AG04449 (cell line): Measurements from ENCODE around the gene ERBB4.

Source experiments
- CTCF ChIA-PET: fragments of 350-600 bp; formaldehyde crosslinking; extraction: SDS; loops from one replicate; lab custom pipeline; 2021; ENCODE audit warnings: antibody characterized with exemption; lab: Yijun Ruan, JAX
- POLR2A ChIA-PET: fragments of 400-600, 350-600 bp; formaldehyde crosslinking; extraction: SDS; loops from one replicate; lab custom pipeline; 2020; ENCODE audit warnings: antibody characterized with exemption, inconsistent platforms; lab: Yijun Ruan, JAX
- DNase-seq: peaks from one replicate; pipeline ENCODE4 v3.0.0-alpha.2; 2010; ENCODE audit warnings: low read depth, low spot score
- H3K4me3 ChIP-seq: 2 replicates; pipeline ENCODE4 v1.5.1; 2011; ENCODE audit warnings: low read depth, mild to moderate bottlenecking, control low read depth, low read length
- CTCF ChIP-seq: IDR thresholded peaks from one replicate; pipeline ENCODE4 v1.5.1; 2011; ENCODE audit warnings: mild to moderate bottlenecking, moderate library complexity, low read length, control low read depth, inconsistent platforms; ENCODE audit not compliant: insufficient read depth; ENCODE audit errors: missing control alignments

The ERBB4 gene

DNA sequence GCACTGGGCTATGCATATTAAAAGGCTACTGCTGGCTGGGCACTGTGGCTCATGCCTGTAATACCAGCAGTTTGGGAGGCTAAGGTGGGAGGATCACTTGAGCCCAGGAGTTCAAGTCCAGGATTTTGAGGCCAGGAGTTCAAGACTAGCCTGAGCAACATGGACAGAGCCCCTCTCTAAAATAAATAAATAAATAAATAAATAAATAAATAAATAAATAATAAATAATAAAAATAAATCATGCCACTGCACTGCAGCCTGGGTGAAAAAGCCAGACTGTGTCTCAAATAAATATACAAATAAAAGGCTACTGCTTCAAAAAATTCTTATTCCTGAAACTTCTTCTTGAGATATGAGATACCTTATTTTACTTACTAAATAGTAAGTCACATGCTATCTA is 439.6 kb downstream of the ERBB4 start:
- CTCF ChIA-PET: no interaction called here
- no peak overlapping the region for H3K4me3 ChIP-seq
- no peak for DNase-seq
- POLR2A ChIA-PET: no interaction called here
- TF ChIP-seq CTCF: no peak

- POLR2A ChIA-PET: no interaction called here
- DNase-seq: no peak
- CTCF ChIA-PET: no interaction called here
- no peak overlapping the region for H3K4me3 ChIP-seq
- TF ChIP-seq CTCF: no peak
Measured at GRCh38 chr2:212097001-212097400, 441.6 kb downstream of the ERBB4 start.

DNA sequence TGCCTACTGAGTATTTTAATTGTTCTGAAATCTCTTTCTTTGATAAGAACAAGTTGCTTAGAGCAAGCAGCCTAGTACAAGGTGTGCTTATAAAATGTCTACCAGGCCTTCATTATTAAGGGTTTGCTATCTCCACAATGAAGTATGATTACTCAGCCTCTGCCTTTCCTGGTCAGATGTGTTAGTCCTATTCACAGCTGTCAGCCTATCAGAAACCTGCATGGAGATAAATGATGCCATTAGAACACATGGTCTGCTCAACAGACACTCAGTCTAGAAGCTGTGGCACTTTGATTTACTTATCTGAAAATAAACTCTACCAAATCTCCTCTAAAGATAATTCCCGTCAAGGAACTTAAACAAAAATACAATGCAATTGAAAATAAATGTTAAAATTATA is 448.7 kb downstream of the ERBB4 start:
- ChIA-PET POLR2A (no interaction called here), CTCF (no interaction called here)
- TF ChIP-seq CTCF: no peak
- DNase-seq: no peak
- no peak overlapping the region for H3K4me3 ChIP-seq

DNA sequence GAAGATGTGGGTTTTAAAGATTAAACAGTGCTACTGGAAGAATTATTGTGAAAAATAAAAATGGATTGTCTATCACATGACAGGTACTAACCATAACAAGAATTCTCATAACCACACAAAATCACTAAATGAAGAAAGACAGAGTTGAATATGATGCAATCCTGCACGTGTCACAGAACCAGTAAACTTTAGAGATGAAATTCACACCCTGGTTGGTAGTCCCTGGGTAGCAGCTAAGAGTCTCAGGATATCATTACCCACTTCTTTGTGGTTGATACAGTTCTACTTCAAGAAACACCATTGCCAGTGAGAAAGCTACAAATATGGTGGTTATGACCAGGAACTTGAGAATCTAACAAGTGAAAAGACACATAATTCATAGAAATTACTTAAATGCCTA is 450.2 kb downstream of the ERBB4 start:
- CTCF ChIA-PET: no interaction called here
- DNase-seq: no peak

GRCh38 chr2:212083492-212083891 is 455.1 kb downstream of the ERBB4 start:
- no peak overlapping the region for H3K4me3 ChIP-seq
- no peak for TF ChIP-seq CTCF
- no peak for DNase-seq
- ChIA-PET CTCF (no interaction called here), POLR2A (no interaction called here)

More for the DNA sequence above, 450.2 kb downstream of the ERBB4 start:
- TF ChIP-seq CTCF: no peak
- H3K4me3 ChIP-seq: no peak overlapping the region
- POLR2A ChIA-PET: no interaction called here

- no peak overlapping the region for H3K4me3 ChIP-seq
- POLR2A ChIA-PET: no interaction called here
- CTCF ChIA-PET: no interaction called here
- no peak for DNase-seq
- TF ChIP-seq CTCF: no peak
Measured at GRCh38 chr2:212078103-212078502, 460.5 kb downstream of the ERBB4 start.
